ENCODE data around the gene FUT4. TPM values are rescaled to one million over a fixed set of nuclear protein-coding genes. Genes with fewer than 3 reads are reported as not detected.

The FUT4 gene
- total RNA-seq, 1 experiment from 2014 or later, result 5.7 TPM

DNA sequence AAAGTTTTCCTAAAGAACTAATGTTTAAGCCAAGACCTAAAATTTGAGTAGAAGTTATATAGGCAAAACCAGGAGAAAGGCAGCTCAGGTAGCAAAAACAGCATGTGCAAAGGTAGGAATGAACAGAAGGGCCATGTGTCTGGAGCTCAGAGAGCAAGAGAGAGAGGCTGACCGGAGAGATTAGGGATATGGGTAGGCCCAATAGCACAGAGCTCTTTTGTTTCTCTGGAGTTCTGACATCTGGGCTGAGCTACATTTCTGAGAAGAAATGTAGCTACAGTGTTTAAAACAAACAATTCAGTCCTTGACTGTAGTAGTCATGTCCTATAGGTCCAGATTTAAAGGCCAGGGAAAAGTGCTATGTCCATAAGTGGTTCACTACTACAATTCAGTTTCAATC is 27.0 kb upstream of the FUT4 start:
- RAD21 ChIA-PET (ENCODE audit: low non-redundant PET in 1 of 2, low total read pairs in 2 of 2, uncharacterized antibody in 2 of 2, unreplicated experiment in 2 of 2), result no interaction called here
- Histone ChIP-seq H3K9me3 (ENCODE audit: control insufficient read depth in 1 of 2, insufficient read depth in 1 of 2, low read depth in 1 of 2, low read length in 2 of 2) (no peaks in the 10 kb centered on the region), H3K4me1 (ENCODE audit: control insufficient read depth in 1 of 2, insufficient read depth in 2 of 2, low read length in 2 of 2) (no peaks in the 10 kb centered on the region), H3K36me3 (ENCODE audit: control insufficient read depth in 1 of 2, insufficient read depth in 2 of 2, low read length in 2 of 2) (no peaks in the 10 kb centered on the region), H3K4me2 (ENCODE audit: low read length) (no peak overlapping the region), H4K20me1 (ENCODE audit: insufficient read depth) (no peaks in the 10 kb centered on the region), H3K4me3 (replicated peaks in 1 of 2; ENCODE audit: low read depth in 1 of 2, low read length in 2 of 2) (no peak overlapping the region), H3K27ac (ENCODE audit: low read depth, low read length) (no peak overlapping the region), H2AFZ (ENCODE audit: low read depth, low read length, poor library complexity, severe bottlenecking) (no peak overlapping the region), H3K9me2 (ENCODE audit: insufficient read depth) (no peaks in the 10 kb centered on the region), H3K9ac (ENCODE audit: low read length) (no peak overlapping the region), H3K27me3 (ENCODE audit: insufficient read depth, low read length) (no peaks in the 10 kb centered on the region), H3K79me2 (ENCODE audit: insufficient read depth, low read length) (no peaks in the 10 kb centered on the region)
- ATAC-seq (no peak), DNase-seq (ENCODE audit: low read depth, low spot score) (no peak)
- CTCF ChIA-PET, result interaction anchor here (1.8 kb wide), 1 partner anchor 12 kb away, joined by 6 read pairs; no protein-coding TSS in a partner anchor
- POLR2A ChIA-PET, result no interaction called here
- intact Hi-C loops (cut with micrococcal nuclease), result loop anchor here (10.0 kb wide), 1 partner anchor 1908 kb away; no protein-coding TSS in a partner anchor
- BruUV-seq (replicated peaks), result no TSS peak
- TF ChIP-seq EZH2 (IDR thresholded peaks at IDR 0.05) (no peak), SP1 (IDR thresholded peaks at IDR 0.05; ENCODE audit: low read depth) (no peak)

GRCh38 chr11:94518300-94518699 is 25.4 kb upstream of the FUT4 start:
- DNase-seq (ENCODE audit: low read depth, low spot score) (no peak), ATAC-seq (no peak)
- TF ChIP-seq EZH2phosphoT487 (IDR thresholded peaks at IDR 0.05; ENCODE audit: borderline replicate concordance) (no peak), EGR1 (IDR thresholded peaks at IDR 0.05; ENCODE audit: low read depth) (no peak), ZBTB33 (IDR thresholded peaks at IDR 0.05; ENCODE audit: extremely low read depth, insufficient replicate concordance, low read length) (no peak), CEBPB (IDR thresholded peaks at IDR 0.05; ENCODE audit: low read depth) (no peak), REST (IDR thresholded peaks at IDR 0.05; ENCODE audit: low read depth) (no peak), SRF (IDR thresholded peaks at IDR 0.05; ENCODE audit: low read depth) (no peak), CBX3 (IDR thresholded peaks at IDR 0.05; ENCODE audit: low read depth) (no peak), ELF1 (IDR thresholded peaks at IDR 0.05; ENCODE audit: borderline replicate concordance, low read depth) (no peak), FOSL1 (IDR thresholded peaks at IDR 0.05; ENCODE audit: low read depth) (no peak), ATF3 (IDR thresholded peaks at IDR 0.05) (no peak)
- no peaks in the 10 kb centered on the region for H3K9me3 ChIP-seq (ENCODE audit: control insufficient read depth in 1 of 2, insufficient read depth in 1 of 2, low read depth in 1 of 2, low read length in 2 of 2)
- no peaks in the 10 kb centered on the region for H4K20me1 ChIP-seq (ENCODE audit: insufficient read depth)
- ChIA-PET RAD21 (ENCODE audit: low non-redundant PET in 1 of 2, low total read pairs in 2 of 2, uncharacterized antibody in 2 of 2, unreplicated experiment in 2 of 2) (no interaction called here), CTCF (interaction anchor here (1.1 kb wide), 1 partner anchor 12 kb away, joined by 3 read pairs; no protein-coding TSS in a partner anchor), POLR2A (no interaction called here)
- no peak overlapping the region for H3K9ac ChIP-seq (ENCODE audit: low read length)
- H3K36me3 ChIP-seq (ENCODE audit: control insufficient read depth in 1 of 2, insufficient read depth in 2 of 2, low read length in 2 of 2), result no peaks in the 10 kb centered on the region
- no peaks in the 10 kb centered on the region for H3K27me3 ChIP-seq (ENCODE audit: insufficient read depth, low read length)
- H3K9me2 ChIP-seq (ENCODE audit: insufficient read depth), result no peaks in the 10 kb centered on the region
- no peak overlapping the region for H3K27ac ChIP-seq (ENCODE audit: low read depth, low read length)
- no peaks in the 10 kb centered on the region for H3K4me1 ChIP-seq (ENCODE audit: control insufficient read depth in 1 of 2, insufficient read depth in 2 of 2, low read length in 2 of 2)
- BruUV-seq (replicated peaks), result no TSS peak
- H3K79me2 ChIP-seq (ENCODE audit: insufficient read depth, low read length), result no peaks in the 10 kb centered on the region
- intact Hi-C loops (cut with micrococcal nuclease), result loop anchor here (2.0 to 10.0 kb wide), 2 partner anchors 379 to 1907 kb away; no protein-coding TSS in a partner anchor
- no peak overlapping the region for H3K4me3 ChIP-seq (replicated peaks in 1 of 2; ENCODE audit: low read depth in 1 of 2, low read length in 2 of 2)
- H2AFZ ChIP-seq (ENCODE audit: low read depth, low read length, poor library complexity, severe bottlenecking), result no peak overlapping the region
- H3K4me2 ChIP-seq (ENCODE audit: low read length), result no peak overlapping the region
